ENCODE results near the gene MT3.

GRCh38 chr16:56617212-56618085 lies 28.1 kb downstream of the MT3 start:
- TF ChIP-seq REST (IDR thresholded peaks at IDR 0.05; ENCODE audit: unreplicated experiment) (no peak), CREB1 (CRISPR knock-in tag; IDR thresholded peaks at IDR 0.05; ENCODE audit: low read depth) (no peak), CTCF (conservative IDR thresholded peaks at IDR 0.05; ENCODE audit: low read depth in 2 of 2) (no peak), EZH2 (IDR thresholded peaks at IDR 0.05; ENCODE audit: low read depth, unreplicated experiment) (peak; percentile 67)

Measured in GM23338 (cell line).